Measurements from ENCODE around the gene GNAS.

Gene GNAS

DNA sequence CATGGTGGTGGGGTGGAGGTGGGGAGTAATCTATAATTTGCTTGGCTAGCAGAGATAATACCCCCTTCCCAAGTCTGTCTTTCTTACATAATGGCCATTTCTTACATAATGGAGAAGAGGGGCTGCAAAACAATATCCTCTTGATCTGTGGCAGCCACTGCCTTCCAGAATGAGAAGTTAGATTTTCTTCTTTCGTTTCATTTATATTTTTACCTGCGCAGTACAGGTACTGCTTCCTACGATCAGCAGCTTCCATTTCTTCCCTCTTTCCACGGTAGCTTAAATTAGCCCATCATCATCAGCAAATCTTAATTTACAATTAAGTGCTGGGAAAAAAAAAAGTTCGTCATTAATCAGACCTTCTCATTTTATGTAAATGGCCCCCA lies 30.2 kb downstream of the GNAS start:
- DNase-seq (ENCODE audit: low spot score), result no peak

DNA sequence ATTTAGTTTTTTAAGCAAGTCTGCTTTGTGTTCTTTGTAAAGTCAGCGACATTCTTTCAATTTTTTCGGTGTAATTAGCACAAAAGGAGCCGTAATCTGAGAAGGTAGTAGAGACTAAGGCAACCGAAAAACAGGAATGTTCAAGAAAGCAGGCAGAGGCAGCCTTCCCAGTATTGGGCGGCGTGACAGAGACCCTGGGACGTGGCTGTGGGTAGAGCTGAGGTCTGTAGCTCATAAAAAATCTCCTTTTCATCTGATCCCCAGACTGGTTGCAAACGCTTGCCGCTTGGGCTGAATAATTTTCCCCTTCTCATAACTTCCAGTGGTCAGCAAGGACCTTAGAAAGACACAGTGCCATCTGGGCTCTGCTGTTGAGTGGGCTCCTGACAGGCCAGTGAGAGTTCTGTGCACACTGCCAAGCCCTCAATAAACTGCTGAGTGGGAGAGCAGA lies 30.8 kb downstream of the GNAS start:
- no peak for DNase-seq (ENCODE audit: low spot score)

DNA sequence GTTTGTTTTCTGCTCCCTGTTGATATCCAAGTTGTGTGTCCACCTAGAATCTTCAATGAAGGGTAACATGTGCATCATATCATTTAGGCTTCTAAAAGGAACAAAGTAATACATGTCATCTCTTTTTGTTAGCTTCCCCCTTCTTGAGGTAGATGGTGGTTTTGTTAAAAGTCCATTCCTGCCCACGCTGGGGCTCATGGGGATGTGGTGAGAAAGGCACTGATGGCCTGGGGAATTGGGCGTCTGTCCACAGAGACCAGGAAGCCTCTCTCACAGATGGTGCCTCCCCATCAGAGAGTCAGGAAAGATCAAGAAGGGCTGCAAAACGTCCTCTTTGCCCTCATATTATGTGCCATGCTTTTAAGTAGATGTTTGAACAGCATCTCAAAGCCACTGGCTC lies 32.5 kb downstream of the GNAS start:
- no peak for DNase-seq (ENCODE audit: low spot score)

DNA sequence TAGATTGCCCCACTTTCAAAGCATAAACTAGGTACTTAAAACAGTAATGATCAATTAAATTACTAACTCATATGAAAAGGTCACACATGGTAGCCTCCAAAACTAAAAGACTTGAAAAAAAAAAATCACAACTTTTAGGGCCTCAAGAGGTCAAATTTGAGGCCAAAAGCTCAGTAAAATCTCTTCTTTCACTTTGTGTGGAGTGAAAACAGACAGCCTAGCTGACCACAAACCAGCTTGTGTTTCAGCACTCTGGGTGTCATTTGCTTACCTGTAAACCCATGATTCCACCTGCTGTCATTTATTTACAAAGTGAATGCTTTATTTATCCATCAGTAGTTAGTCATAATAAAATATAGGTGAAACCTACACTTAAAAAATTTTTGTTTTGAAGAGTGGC lies 34.0 kb downstream of the GNAS start:
- no peak for DNase-seq (ENCODE audit: low spot score)

DNA sequence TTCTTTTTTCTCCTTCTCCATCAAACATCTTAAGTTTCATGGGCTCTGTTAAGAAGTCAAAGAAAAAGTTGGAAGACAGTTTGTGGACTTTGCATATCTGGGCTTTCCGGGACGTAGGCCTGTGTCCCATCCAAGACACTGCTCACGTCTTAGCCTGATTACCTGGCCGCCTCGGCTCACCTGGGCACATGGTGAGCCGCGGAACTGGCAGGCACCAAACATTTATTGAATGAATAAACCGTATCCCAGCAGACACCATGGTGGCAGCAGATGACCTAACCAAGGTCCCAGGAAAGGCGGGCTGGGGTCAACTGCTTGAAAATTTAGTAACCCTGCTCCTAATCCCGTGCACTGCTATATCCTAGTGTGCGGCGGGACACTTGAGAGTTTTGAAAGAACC lies 35.6 kb downstream of the GNAS start:
- DNase-seq (ENCODE audit: low spot score), result no peak

DNA sequence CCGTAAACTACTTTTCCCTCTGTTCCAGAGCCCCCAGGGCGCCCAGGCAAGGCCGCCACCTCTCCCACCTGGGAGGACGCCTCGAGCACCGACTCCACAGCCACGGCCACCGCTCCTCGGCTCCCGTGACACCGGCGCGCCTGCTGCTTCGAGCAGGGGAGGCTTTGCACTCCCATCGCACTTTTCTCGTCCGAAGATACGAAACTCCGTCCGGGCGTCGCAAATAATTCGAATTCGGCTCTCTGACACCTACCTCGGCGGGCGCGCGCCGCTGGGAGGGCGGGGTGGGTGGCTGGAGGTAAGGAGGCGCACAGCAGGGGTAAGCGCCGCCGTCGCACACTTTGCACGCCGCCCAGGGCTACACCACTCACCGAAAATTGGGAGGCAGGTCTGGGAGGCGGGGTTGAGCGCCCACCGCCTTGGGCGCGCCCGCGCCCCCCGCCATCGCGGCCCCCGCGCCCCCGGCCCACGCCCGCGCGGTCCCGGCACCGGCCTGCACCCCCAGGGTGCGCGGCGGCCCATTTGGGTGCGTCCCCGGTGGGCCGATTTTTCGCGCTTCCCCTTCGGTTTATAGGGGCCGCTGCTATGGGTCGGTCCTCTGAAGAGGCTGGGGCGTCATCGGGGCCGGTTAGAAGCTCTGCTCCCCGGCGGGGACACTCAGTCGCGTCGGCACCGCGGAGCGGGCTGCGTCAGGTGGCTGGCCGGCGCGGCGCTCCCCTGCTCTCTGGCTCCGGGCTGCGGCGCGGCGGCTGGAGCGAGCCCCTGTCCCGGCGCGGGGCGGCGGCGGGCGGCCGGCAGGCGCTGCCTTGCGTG lies 36.2 kb downstream of the GNAS start:
- DNase-seq (ENCODE audit: low spot score), result no peak

DNA sequence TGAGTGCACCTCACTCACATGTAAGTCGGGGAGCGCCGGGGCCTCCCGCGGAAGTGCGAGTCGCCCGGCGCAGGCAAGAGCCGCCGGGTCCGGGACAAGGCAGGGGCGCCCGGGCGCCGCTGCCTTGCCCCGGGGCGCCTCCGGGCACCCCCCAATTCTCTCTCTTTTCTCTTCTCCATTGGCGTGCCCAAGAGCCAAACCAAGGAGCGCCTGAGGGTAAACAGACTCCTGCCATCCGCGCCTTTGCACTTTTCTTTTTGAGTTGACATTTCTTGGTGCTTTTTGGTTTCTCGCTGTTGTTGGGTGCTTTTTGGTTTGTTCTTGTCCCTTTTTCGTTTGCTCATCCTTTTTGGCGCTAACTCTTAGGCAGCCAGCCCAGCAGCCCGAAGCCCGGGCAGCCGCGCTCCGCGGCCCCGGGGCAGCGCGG lies 36.8 kb downstream of the GNAS start:
- no peak for DNase-seq (ENCODE audit: low spot score)

DNA sequence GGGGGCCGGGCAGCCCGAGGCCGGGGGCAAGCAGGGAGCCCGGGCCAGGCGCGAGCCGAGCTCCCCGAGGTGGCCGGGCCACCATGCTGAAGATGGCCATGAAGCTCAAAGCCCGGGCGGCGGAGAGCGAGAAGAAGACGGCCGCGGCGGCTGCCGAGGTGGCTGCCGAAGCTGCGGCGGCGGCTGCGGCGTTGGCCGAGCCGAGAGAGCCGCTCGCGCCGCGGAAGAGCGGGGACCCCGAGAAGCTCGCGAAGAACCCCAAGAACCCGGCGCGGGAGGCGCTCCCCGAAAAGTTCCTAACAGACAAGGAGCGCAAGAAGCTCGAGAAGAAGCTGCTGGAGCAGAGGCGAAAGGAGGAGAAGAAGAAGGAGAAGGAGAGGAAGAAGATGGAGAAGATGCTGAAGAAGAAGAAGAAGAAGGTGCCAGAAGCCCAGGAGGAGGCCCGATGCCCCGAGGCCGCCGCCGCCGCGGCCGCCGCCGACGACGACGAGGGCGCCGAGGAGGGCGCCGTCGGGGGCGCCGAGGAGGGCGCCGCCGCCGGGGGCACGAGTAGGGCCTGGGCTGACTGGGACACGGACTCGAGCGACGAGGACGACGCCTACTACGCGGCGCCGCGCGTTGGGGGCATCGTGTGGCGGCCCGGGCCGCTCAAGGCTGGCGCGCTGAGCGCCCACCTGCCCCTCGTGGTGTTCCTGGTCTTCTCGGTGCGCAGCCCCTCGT lies 37.4 kb downstream of the GNAS start:
- DNase-seq (ENCODE audit: low spot score), result no peak

DNA sequence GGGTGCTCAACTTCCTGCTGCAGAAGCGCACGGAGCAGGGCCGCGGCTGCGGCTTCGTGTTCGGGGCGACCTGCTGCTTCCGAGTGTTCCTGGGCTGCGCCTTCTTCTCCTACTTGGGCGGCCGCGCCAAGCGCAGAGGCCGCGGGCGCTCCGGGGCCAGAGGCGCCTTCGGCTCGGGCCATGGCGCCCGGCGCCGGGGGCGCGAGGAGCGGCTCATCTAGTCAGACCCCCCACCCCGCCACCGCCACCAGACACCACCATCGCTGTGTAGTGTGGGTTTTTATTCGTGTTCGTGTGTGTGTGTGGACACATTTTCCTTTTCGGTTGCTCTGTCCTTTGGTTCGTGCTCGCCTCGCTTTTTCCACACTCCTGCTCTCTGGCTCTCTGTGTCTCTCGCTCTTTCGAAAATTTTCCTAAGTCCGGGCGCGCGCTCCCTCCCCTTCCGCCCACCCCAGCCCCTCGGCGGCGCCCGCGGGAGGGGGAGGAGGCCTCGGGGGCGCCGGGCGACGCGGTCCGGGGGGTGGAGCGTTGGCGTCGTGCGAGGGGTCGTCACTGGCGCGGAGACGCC lies 38.1 kb downstream of the GNAS start:
- DNase-seq (ENCODE audit: low spot score), result peak; percentile 65

DNA sequence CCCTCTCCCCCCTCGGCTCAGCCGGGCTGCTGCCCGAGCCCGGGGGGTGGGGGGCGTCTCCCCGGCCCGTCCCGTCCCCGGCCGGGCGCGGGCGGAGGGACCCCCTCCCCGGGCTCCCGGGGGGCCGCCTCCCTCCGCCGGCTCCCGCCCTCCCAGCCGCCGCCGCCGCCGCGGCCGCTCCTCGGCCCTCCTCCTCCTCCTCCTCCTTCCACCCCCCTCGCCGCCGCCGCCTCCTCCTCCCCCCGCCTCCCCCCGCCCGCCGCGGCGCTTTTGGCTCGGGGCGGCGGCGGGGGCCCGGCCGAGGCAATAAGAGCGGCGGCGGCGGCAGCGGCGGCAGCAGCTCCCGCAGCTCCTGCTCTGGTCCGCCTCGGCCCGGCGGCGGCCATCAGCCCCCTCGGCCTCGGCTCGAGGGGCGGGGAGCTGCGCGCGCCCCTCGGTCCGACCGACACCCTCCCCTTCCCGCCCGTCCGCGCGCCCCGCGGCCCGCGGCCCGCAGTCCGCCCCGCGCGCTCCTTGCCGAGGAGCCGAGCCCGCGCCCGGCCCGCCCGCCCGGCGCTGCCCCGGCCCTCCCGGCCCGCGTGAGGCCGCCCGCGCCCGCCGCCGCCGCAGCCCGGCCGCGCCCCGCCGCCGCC lies 38.7 kb downstream of the GNAS start:
- DNase-seq (ENCODE audit: low spot score), result no peak

DNA sequence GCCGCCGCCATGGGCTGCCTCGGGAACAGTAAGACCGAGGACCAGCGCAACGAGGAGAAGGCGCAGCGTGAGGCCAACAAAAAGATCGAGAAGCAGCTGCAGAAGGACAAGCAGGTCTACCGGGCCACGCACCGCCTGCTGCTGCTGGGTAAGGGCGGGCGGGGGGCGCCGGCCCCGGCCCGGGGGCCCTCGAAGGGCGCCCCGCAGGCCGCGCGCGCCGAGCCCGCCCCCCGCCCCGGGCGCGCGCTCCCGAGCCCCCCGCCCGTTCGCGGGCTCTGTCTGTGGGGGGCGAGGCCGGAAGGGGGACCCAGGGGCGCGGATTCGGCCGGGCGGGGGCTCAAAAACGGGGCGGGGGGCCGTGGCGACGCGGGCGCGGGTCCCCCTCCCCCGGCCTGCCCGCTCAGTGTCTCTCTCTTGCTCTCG lies 39.2 kb downstream of the GNAS start:
- DNase-seq (ENCODE audit: low spot score), result no peak

DNA sequence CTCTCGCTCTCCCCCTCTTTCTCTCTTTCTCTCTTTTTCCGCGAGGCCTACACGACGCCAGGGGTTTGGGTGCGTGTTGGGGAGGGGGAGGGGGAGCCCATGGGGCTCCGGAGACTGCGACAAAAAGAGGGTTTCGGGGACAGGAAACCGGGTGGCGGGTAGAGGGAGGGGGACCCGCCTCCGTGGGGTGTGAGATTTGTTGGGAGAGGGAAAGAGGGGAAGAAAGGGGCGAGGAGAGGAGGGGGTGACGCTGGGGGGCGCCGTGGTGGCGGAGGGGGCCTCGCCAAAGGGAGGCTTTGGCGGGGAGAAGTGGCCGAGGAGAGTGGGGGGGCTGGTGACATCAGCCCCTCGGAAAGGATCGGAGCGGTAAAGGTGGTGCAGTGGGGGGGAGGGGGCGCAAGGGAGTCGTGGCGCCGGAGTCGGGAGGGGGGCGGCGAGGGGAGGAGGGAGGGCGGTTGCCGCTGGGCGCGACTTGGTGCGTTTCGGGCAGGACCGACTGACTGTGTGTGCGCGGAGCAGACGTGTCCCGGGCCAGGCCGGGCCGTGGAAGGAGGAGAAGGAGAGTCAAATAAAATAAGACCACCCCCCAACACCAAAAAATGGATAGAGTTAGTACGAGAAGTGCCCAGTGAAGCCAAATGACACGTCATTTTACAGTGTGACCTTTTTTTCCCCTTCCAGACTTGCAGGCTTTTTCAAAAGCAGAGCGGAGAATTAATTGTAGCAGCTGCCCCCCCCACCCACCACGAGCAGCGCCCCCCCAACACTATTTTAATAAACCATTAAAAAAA lies 39.8 kb downstream of the GNAS start:
- peak; percentile 53 for DNase-seq (ENCODE audit: low spot score)

DNA sequence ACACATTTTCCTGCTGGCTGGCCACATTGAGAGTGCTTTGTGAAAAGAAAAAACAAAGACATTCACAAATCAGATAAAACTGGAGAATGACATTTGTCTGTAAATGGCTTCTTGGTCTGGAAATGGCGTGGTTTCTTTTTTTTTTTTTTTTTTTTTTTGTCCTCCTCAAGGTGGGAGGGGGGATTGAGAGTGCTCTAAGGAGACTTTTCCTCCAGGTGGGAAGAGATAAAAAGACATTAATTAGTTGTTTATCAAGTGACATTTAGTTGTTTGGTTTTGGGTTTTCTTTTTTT lies 40.4 kb downstream of the GNAS start:
- no peak for DNase-seq (ENCODE audit: low spot score)

DNA sequence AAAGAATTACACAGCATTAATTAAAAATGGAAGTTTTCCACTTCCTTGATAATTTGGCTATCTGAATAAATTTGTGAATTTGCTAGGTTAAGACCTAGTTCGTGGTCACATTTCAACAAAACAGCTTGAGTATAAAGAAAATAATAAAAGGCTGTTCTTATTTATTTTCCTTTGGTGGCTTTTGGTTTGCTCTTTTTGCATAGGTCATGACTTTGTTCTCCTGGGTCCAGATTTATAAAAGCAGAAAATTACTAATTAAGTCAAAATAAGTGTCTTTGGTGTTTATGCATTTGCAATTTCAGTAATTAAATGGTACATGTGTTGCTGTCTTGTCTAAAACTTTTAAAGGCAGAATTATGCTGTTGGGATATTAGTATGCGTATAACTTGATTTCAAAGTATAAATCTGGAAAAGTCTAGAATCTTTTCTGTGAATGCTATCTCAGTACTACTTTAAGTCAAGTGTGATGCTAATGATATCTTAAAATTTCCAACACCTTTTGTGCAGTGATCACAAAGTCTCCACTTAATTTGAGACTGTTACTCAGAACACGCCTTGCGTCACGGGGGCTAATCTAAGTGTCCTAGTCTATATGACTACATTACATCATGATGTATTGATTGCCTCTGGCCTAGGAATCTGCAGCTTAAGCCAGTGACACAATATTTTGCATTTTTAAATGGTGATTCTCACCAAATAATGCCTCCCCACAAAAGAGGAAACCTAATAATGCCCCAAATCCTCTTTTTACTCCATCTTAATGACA lies 41.0 kb downstream of the GNAS start:
- DNase-seq (ENCODE audit: low spot score), result no peak

DNA sequence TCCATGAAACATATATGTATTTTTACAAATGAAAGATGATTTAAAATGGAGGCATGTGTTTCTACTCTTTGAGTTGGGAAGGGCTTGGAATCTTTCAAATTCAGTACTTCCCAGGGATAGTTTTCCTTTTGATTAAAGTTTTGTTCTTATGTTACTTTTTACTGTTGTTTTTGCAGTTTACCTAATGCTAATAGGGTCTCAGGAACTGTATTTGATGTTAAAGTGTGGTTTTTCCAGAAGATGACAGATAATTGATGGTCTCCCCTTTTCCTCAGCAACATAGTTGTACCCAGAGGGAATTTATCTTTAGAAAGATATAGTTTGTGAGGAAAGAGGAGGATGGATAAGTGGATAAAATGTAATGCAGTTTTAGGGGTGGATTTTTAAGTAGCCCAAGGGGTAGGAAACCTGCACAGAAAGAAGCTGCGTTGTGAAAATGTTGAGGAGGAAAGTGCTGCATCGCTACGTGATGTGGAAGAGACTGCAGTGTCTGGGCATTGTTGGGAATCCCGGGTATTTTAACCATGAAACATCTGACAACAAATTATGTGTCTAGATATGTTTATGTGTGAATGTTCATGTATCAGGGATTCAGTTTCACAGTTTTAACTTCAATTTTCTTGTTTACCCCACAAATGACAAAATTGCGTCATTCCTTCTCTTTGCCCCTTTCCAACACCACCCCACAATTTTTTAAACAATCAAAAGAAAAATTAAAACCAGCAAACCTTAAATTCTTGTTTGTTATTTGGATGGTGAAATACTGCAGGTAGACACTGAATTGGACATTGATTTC lies 42.3 kb downstream of the GNAS start:
- DNase-seq (ENCODE audit: low spot score), result no peak

DNA sequence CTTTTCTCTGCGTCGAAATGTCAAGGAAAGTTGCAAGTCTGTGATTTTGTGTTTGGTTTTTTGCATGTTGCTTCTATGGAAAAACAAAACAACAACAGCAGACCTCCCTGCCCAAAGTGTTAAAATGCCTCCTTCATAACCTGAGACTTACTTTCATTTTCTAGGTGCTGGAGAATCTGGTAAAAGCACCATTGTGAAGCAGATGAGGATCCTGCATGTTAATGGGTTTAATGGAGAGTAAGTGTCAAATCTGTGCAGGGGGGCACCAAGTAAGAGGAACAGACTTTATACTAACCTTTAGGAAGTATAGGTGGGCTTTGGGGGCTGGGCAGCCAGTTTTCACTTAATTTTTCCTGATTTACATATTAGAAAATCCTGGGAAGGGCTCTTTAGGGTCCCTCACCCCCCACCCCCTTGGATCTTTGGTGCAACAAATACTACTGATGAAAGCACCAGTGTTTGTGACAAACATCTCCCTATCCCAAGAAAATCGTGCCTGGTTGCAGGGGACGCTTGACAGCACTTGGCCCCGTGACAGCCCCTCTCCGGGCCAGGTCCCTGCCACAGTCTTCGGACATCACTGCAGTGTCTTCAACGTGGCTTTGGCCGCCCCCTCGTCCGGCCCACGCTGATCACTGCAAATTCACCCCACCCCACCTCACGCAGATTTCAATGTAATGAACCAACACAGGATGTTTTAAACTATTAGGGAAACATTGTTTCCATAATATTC lies 43.1 kb downstream of the GNAS start:
- no peak for DNase-seq (ENCODE audit: low spot score)

DNA sequence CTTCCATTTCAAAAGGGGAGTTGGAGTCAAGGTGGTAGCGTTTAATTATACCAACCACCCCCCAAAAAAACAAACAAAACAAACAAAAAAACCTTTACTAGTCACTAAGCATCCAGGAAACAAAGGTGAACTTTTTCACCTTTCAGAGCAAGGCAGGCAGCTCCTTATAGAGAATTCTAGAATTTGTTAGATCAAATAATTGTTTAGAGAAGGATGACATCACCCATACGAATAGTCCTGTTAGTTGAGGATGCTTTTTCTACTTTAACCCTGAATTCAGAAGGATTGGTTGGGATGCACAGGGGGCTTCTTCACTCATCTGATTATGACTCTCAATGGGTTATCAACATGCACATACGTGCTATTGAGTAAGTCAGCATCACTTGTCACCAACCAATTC lies 44.3 kb downstream of the GNAS start:
- DNase-seq (ENCODE audit: low spot score), result no peak

DNA sequence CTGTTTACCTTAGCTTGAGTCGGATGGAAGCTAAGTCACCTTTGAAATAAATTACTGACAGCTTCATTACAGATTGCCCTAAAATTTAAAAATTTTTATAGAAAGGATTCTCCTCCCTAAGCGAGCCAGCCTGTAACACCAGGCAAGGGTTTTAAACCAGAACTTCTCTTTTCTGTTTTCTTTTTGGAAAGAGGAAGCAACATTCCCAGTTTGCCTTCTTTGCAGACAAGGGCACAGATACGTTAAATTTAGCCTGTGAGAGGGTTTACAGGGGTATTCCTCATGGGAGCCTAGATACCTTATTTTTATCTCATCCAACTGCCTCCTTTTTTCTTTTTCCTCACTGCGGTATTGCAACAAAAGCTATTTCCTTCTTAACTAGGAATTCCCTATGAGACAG lies 45.0 kb downstream of the GNAS start:
- DNase-seq (ENCODE audit: low spot score), result peak; percentile 61

DNA sequence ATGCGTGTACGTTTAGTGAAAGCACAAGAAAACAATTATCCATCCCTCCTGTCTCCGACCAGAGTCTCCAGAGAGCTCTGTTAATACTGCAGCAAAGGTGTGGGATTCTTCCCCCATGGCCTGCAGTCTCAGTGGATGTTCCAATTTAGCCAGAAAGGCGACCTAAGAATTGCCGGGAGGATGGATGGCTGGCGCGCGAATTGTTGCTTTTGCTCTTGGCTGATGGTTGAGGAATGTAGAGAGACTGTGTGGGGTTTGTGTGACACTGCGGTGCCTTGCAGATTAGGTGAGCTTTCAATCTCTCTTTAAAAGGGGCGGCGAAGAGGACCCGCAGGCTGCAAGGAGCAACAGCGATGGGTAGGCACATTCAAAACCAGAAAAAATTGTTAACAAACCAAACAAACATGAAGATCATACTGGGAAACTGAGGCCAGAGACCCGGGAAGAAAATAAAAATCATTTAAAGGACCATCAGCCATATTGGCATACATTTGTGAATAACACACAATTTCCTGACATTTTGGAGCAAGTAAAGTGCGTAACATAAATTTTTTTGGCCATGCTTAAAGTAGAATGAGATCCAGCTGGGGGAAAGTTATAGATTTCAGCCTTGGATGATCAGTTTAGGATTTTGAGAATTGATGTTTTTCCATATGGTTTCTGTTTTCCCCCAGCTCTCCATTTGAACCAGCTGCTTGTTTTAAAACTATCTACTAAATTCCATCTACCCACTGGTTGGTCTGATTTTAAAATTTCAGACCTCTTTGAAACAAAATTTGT lies 46.3 kb downstream of the GNAS start:
- DNase-seq (ENCODE audit: low spot score), result no peak
